ENCODE measurements around the gene MTMR2.

MTMR2 gene

DNA sequence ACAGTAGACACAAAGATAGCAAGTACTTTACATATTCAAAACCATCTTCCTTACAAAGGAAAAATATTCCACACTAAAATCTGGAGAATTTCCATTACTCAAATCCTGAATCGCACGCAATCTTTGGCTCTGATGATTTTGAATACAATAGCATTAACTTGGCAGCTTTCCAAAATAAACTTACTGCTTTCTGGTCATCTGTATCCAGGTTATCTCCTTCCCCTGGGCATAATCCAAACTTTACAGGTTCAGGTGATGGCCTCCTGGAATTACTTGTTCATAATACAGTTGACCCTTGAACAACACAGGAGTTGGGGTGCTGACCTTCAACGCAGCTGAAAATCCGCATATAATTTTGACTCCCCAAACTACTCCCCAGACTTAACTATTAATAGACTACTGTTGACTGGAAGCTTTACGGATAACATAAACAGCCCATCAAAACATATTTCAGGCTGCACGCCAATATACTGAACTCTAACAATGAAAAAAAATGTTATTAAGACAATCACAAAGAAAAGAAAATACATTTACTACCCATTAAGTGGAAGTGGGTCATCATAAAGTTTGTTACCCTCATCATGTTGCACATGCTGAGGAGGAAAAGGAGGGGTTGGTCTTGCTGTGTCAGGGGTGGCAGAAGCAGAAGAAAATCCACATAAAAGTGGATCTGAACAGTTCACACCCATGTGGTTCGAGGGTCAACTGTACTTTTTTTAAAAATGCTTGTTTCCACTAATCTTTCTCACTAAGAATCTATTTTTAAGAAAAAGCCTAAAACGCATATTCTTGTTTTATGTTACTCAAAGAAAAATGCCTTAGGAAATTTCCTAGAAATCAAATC lies 6.5 kb downstream of the MTMR2 start:
- no peak for DNase-seq

DNA sequence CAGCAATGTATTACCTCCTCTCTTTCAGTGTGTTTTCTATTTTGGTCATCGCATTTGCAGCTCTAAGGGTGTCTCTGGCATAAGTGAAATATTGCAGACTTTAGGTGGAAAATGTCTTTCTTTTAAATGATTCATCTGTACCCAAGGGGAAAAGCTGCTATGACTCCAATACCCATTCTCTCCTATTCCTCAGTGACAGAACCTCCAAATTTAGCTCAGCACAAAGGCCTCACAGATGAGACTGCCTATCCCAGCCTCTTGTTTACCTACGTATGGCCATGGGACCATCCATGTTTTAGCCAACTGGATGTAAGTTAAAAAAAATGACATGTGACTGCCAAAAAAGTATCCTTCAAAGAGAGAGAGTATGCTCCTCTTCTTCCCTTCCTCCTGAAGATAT lies 7.9 kb downstream of the MTMR2 start:
- DNase-seq = no peak

DNA sequence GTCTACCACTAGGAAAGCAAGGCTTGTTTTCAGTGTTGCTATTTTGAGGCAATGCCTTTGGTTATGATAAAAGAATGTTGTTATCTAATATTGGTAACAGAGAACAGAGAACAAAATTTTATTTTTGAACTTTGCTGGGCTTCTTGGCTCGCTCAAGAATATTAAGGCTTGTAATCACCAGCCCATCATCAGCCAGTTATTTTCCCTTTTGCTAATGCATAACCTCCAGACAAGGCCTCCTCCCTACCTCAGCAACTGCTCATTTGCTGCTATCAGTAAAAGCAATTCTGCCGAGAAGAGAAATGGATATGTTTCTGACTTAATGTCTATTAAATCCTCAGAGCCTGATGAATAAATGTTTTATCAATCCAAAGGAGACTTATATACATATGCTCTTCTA lies 8.9 kb downstream of the MTMR2 start:
- DNase-seq = no peak

DNA sequence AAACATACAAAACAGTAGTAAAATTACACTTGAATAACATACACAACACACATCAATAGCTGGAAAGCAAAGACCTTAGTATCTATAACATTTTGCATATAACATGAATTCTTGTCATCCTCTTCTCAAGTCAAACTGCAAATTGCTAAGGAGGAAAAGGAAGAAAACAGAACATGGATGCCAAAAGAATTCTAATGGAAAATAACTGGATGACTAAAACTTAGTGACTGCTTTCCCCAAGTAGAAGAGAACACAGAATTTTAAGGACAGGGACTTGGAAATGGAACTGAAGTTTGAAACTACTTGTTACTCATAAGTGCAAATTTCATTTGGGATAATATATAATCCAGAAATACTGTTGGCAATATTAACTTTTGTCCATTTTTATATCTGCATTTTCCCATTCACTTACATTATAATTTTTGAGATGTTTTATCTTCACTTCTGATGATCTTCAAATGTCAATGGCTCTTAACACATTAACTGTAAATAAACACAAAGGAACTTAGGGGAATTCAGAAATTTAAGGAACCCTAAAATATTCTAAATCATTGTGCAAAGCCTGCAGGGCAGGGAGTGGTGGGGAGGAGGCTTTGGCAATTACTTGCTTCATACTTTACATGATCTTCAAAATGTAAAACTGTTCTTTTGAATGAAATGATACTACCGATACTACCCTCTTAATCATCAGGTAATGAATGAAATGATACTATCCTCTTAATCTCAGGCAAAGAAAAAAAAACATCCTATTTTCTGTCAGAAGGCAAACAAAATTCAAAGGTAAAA lies 9.9 kb downstream of the MTMR2 start:
- DNase-seq = no peak

DNA sequence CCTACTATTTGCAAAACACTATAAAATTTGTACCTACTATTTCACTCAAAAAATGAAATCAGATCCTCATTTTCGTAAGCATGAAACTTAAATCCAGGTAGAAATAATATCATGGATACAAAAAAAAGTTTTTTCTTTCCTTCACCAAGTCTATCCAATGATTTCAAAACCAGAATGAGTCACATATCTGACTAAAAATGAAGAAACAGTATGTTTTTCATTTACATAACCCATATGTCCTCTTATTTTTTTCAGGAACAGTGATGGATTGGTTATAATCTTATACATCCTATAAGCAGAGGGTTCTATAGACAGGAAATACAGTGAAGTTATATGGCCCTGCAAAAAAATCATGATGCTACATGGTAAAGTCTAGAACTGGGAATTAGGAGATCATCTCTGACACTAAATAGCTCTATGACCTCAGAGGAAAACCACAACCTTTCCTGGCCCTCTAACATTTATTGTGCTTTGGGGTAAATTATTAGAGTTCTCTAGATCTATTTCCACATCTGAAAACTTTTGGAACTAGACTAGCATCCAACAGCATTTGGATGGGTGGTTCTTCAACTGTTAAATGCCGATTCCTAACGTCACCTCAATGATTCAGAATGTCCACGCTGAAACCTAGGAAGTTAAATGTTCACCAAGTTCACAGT lies 10.9 kb downstream of the MTMR2 start:
- DNase-seq = no peak

DNA sequence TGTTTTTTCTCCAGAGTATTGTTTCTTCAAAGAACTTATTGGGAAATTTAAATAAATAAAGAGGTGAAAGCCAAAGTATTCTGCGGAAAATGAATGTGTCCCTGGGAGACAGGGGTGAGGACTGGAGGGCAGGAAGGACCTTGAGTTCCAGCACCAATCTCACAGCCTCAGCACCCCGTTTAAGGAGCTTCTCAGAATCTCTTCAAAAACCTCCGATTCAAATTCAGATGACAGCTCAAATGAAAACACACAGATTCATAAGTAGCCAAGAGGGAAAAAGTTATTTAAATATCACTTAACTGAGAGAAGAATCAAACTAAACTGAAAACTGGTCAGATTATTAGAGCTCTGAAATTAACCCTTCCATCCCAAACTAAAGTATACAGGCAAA lies 12.5 kb downstream of the MTMR2 start:
- no peak for DNase-seq

DNA sequence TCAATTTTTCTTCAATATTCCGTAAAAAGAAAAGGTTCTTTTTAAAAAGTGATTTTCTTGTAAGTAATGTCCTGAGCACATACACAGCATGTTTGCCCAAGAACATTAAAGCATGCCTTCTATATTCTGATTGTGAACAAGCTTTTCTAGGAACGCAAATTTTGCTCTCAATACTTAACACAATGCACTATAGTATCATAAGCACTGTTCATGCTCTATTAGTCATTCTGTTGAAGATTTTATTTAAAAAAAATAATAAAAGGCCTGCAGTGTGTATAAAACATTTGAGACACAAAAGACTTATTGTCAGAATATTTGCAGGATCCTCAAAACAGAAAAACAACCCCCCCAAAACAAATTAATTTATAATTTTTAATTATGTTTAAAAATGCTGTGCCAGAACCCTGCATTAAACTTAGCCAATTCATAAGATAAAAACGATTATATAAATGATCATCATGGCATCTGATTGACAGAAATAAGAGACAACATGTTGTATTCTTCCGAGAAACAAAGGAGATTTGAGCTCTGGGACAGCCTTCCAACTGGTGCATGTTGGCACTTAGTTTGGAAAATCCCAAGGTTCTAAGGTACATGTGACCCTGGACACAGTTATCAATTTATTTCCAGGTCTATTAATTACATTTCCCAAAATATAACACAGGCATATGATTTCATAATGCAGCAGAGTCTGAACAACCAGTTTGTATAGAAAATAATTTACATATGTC lies 13.1 kb downstream of the MTMR2 start:
- DNase-seq = no peak

DNA sequence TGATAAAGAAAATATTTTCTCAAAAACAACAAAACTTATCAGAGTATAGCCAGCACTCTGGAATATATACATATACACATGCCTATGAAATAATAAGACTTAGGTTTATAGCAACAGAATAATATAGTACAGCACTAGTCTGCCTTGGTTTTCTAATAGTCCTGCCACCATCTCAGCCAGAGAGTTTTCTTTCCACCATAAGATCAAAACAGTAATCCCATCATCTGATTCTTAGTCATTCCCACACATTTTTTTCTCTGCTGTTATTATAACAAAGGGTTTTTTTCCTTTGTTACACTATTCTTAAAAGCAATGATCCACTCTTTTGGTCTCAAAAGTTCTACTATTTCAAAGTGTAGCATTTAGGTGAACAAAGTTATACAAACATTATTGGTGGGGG lies 15.1 kb downstream of the MTMR2 start:
- DNase-seq = no peak

DNA sequence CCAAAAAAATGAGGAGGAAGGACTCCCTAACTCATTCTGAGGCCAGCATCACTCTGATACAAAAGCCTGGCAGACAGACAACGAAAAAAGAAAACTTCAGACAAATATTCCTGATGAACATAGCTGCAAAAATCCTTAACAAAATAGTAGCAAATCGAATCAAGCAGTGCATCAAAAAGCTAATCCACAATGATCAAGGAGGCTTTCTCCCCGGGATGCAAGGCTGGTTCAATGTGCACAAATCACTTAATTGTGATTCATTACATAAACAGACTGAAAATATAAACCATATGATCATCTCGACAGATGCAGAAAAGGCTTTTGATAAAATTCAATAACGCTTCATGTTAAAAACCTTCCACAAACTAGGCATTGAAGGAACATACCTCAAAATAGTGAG lies 16.4 kb downstream of the MTMR2 start:
- DNase-seq = no peak

DNA sequence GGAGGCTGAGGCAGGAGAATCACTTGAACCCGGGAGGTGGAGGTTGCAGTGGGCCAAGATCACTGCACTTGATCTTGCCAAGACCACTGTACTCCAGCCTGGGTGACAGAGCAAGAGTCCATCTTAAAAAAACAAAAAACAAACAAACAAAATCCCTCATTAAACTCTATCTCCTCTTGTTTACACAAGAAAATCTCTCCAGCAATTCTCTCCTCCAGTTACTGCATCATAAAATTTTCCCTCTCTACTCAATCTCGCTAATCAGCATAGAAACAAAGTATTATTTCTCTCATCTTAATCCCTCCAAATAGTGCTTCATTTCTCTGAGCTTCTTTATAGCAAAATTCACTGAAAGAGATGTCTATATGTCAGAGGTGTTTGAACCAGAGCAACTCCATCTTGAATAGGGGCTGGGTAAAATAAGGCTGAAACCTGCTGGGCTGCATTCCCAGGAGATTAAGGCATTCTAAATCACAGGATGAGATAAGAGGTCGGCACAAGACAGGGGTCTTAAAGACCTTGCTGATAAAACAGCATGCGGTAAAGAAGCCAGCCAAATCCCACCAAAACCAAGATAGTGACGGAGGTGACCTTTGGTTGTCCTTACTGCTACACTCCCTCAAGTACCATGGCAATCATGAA lies 19.8 kb downstream of the MTMR2 start:
- DNase-seq = no peak

DNA sequence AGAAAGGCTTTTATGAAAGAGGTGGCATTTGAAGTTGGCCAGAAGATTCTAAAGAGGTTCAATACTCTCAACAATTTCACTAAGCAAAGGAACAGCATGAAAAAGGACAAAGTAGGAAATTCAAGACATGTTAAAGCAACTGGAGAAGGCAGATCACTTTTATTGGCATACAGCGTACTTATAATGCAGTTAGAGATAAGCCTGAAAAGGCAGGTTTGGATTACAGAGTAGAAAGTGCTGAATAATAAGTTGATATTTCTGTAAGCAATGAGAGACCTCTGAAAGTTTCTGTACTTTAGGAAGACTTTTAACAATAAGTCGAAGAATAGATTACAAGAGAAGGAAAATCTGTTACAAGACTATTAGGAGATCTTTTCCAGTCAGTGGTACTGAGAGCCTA lies 25.1 kb downstream of the MTMR2 start:
- DNase-seq = no peak

DNA sequence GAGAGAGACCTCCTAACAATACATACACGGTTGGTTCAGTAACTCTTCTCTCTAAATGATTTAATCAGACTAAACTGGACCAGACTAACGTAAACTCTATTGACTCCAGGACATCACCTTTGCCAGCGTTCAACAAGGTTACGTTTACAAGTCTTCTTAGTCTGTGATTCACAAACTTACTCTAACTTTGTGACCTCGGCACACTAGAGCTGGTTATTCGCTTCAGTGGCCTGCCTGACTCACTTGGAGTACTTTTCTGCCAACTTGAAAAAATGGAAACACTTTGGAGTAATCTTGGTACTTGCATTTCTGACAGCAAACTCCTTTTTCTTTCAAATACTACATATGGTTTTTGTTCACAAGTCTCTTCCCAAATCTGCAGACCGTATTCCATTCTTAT lies 26.2 kb downstream of the MTMR2 start:
- no peak for DNase-seq

DNA sequence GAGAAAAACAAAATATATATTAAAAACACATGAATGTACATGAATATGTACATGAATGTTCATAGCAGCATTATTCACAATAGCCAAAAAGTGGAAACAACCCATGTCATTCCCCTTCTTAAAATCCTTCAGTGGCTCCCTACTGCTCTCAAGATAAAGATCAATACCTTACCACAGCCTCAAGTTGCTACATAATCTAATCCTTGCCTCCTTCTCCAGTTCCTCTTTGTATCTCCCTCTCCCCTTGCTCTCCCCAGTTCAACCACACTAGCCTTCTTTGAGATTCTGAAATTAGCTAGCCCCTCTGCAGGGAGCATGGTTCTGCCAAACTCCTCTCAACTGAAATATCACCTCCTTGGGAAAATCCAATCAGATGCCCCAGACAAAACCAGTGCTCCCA lies 28.1 kb downstream of the MTMR2 start:
- DNase-seq = no peak

DNA sequence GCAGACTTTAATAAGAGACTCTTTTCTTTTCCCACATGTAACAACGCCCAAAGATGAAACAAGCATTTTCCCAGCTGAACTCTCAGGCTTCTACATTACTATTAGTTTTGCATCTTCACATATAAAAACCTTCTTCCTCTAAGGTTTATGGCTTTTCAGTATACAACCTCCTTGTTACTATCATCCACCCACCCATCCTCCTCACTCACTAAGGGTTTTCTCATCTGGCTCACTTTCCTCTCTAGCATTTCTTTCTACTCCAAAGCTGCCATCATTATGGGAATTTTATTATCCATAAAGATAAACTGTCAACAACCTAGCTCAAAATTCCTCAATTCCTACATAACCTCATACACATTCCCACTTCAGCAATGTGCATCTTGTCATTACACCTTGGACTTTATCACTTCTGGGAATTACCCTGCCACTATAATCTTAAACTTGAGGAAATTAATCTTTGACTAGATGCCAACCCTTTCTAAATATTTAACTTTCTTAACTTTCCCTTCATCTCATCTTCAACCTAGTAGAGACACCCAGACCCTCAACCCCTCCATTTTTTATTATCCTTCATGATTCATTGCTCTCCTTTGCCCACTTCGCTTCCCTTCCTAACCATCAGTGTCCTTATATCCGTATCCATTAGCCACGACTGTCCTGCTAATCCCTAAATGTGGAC lies 30.9 kb downstream of the MTMR2 start:
- DNase-seq = no peak

DNA sequence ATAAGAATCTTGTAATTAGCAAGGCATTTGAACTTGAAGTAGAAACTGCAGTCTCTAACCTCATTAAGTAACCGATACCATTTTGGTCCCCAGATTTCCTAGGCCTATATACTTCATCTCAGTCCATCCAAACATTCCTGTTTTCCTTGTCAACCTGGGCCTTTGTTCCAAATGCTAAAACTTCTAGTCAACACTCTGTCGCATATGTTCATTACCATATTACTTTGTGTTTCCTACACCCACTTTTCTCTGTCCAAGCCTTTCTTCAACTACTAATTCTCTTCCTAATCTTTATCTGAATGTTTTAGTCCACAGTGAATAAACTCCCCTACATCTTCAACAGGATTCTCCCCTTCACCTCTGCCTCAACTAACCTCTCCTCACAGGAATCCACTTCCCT lies 31.4 kb downstream of the MTMR2 start:
- no peak for DNase-seq

DNA sequence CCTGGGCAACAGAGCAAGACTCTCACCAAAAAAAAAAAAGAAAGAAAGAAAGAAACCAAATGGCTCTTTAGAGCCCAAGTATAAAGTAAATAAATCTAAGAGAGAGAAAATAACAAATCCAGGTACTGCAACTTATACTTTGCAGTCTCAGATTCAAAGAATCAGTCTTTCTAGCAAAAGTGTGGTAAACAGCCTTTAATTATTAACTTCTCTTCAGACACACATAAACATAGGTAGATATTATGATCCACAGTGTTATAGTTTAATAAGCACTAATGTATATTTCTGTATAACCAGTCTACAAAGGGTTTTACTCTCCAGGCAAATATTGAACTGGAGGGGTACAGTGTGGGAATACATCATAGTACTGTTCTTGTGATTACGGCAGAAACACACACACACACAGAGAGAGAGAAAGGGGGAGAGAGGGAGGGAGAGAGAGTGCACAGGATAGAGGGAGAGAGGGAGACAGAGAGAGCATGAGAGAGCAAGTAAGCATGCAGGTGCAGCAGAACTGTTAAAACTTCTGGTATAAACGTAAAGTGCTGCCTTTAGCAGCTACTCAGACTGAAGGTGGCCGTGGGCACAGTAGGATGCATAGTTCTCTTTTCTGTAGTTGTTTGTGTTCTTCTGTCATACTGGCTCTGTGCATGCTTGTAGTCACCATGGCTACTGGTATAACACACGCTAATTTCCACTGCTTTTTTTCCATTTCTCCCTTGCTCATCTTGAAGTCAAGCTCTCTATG lies 32.3 kb downstream of the MTMR2 start:
- DNase-seq = no peak

DNA sequence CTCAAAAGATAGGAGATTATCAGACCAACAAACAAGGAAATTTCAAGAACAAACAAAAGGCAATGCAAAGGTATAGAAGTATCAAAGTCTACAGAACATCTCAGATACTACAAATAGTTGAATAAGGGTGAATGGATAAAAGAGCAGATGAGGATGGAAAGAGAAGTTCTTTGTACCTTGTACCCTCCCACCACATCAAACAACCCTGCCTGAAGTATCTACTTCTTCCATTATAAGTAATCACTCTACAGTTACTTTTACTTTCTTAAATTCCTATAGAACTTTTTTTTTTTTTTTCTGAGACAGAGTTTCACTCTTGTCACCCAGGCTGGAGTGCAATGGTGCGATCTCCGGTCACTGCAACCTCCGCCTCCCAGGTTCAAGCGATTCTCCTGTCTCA lies 35.1 kb downstream of the MTMR2 start:
- no peak for DNase-seq

DNA sequence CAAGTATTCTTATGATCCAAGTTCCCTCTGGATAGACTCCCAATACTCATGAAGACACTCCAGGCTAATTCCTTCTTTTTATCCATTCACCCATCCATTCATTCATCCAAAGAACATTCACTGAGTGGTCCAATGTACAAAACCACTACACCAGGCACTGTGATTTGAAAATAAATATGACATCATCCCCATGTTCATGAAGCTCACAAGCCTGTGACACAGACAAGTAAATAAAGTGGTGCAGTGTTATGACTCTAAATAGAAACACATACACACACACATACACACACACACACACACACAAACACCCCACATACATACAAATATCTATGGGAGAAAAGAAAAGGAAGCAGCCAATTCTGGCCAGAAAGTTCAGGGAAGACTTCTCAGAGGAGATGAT lies 35.5 kb downstream of the MTMR2 start:
- DNase-seq = no peak

DNA sequence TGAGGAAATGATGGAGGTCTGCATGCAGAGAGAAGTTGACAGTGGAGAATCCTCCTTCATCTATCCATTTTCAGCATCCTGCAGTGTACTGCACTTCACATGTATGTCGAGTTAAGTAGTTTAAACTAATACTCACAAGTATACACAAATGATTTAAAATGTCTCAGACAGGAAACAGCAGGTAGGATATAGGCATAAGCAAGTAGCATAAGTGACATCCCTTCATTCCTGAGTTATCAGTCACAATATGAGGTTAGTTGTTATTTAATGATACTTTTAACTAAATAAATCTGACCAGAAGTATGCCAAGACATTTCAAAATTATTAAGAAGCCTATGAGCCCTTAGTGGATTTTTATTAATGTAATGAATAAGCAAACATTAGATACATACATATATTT lies 37.4 kb downstream of the MTMR2 start:
- no peak for DNase-seq

DNA sequence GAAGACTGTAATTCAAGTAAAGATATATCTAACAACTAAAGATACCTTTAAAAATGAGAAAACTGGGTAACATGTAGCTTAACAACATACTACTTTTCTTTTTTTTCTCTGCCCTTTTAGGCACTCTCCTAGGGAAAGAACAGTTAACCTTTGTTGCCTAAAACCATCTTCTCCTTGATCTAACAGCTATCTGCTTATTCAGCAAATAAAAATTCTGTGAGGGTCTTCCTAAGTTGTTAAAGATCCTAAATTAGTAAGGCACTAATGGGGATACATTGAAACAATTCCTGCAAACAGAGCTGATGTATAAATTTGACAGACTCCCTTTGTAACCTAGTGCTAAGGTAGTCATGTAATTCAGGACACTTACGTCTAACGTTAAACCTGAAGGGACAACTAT lies 39.1 kb downstream of the MTMR2 start:
- no peak for DNase-seq

DNA sequence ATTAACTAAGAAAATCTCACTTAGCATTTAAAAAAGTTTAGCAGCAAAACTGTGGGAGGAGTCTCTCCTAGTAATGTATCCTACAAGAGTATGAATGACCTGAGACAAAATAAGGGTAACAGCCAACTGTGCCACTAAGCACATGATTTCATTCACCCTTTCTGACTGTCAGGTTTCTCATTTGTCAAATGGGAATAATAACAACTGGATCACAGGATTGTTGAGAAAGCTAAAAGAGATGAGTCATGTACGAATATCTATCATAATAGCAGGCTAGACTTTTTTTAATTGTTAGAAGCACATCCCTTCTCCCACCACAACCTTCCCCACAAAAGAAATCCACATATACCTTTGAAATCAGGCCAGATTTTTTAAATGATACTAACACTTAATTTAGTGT lies 39.5 kb downstream of the MTMR2 start:
- DNase-seq = no peak
